ENCODE data around the gene PASK. TPM values are rescaled to one million over a fixed set of nuclear protein-coding genes. Genes with fewer than 3 reads are reported as not detected.

Gene PASK
- total RNA-seq, 1 experiment from 2014 or later: 51.6 TPM

DNA sequence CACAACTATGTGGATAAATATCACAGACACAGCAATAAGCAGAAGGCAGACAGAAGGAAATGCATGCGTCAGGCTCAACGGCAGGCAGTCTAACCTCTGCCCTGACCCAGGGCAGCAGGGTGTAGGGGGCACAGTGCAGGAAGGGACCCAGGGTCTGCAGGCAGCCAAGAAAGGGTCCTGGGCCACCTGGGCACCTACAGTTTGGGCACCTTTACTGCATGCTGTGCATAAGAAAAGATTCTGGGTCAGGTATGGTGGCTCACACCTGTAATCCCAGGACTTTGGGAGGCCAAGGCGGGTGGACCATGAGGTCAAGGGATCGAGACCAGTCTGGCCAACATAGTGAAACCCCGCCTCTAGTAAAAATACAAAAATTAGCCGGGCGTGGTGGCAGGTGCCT, 17.7 kb downstream of the PASK start:
- intact Hi-C loops (cut with micrococcal nuclease; ENCODE audit: unreplicated experiment): no loop called here
- TF ChIP-seq, protein P1, sequence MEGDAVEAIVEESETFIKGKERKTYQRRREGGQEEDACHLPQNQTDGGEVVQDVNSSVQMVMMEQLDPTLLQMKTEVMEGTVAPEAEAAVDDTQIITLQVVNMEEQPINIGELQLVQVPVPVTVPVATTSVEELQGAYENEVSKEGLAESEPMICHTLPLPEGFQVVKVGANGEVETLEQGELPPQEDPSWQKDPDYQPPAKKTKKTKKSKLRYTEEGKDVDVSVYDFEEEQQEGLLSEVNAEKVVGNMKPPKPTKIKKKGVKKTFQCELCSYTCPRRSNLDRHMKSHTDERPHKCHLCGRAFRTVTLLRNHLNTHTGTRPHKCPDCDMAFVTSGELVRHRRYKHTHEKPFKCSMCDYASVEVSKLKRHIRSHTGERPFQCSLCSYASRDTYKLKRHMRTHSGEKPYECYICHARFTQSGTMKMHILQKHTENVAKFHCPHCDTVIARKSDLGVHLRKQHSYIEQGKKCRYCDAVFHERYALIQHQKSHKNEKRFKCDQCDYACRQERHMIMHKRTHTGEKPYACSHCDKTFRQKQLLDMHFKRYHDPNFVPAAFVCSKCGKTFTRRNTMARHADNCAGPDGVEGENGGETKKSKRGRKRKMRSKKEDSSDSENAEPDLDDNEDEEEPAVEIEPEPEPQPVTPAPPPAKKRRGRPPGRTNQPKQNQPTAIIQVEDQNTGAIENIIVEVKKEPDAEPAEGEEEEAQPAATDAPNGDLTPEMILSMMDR (IDR thresholded peaks at IDR 0.05): no peak
- TF ChIP-seq SIN3A (IDR thresholded peaks at IDR 0.05; ENCODE audit: borderline replicate concordance, insufficient read depth, low read depth, low read length): no peak
- TF ChIP-seq POLR2AphosphoS5 (IDR thresholded peaks at IDR 0.05; ENCODE audit: low read depth, low read length): no peak
- TF ChIP-seq, protein P2, sequence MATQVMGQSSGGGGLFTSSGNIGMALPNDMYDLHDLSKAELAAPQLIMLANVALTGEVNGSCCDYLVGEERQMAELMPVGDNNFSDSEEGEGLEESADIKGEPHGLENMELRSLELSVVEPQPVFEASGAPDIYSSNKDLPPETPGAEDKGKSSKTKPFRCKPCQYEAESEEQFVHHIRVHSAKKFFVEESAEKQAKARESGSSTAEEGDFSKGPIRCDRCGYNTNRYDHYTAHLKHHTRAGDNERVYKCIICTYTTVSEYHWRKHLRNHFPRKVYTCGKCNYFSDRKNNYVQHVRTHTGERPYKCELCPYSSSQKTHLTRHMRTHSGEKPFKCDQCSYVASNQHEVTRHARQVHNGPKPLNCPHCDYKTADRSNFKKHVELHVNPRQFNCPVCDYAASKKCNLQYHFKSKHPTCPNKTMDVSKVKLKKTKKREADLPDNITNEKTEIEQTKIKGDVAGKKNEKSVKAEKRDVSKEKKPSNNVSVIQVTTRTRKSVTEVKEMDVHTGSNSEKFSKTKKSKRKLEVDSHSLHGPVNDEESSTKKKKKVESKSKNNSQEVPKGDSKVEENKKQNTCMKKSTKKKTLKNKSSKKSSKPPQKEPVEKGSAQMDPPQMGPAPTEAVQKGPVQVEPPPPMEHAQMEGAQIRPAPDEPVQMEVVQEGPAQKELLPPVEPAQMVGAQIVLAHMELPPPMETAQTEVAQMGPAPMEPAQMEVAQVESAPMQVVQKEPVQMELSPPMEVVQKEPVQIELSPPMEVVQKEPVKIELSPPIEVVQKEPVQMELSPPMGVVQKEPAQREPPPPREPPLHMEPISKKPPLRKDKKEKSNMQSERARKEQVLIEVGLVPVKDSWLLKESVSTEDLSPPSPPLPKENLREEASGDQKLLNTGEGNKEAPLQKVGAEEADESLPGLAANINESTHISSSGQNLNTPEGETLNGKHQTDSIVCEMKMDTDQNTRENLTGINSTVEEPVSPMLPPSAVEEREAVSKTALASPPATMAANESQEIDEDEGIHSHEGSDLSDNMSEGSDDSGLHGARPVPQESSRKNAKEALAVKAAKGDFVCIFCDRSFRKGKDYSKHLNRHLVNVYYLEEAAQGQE (IDR thresholded peaks at IDR 0.05; ENCODE audit: insufficient read depth in 1 of 2, low read depth in 2 of 2, low read length in 1 of 2): no peak
- no peak for TF ChIP-seq TCF7L2 (IDR thresholded peaks at IDR 0.05; ENCODE audit: low read depth, low read length)
- in situ Hi-C loops (cut with HindIII; ENCODE audit: low pct_unique_long_range_greater_than_20kb, low sequenced_read_pairs): no loop called here
- H3K4me1 ChIP-seq (ENCODE audit: control insufficient read depth, insufficient read depth, low read length): no peaks in the 10 kb centered on the region
- no peak for DNase-seq (ENCODE audit: low read depth, low spot score)
- no peak for ATAC-seq
- no peak overlapping the region for H3K27ac ChIP-seq (ENCODE audit: low read length)
- no peaks in the 10 kb centered on the region; the same call in 1 of the 2 replicates for H3K36me3 ChIP-seq (ENCODE audit: control insufficient read depth, insufficient read depth, low read length)
- CTCF ChIA-PET: no interaction called here
- POLR2A ChIA-PET: interaction anchor here (0.6 kb wide), 1 partner anchor 203 kb away, joined by 4 read pairs; no protein-coding TSS in a partner anchor
- H3K27me3 ChIP-seq (ENCODE audit: control insufficient read depth, insufficient read depth, low read length): no peaks in the 10 kb centered on the region
- H3K4me3 ChIP-seq (ENCODE audit: low read depth in 2 of 2, low read length in 2 of 2): no peak overlapping the region
- H3K9me3 ChIP-seq (ENCODE audit: control insufficient read depth, insufficient read depth, low read depth, low read length): no peaks in the 10 kb centered on the region
- BruUV-seq (replicated peaks): no TSS peak

DNA sequence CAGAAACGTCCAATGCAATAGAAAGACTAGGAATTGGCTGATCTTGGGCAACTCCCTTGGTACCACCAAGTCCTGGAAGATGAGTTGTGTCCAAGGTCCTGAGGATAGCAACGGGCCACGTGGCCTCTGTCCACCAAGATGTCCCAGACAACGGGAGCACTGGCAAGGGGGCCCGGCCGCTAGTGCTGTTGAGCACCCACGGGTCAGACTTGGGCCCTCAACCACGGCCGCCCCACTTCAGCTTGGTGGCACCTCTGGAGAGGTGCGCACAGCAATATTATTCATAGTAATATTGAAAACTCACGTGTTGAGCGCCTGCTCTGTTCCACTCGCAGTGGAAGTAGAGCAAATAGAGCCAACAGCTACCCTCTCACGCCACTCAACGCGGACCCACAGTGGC, 19.0 kb downstream of the PASK start:
- no peak overlapping the region for H3K4me3 ChIP-seq (ENCODE audit: low read depth in 2 of 2, low read length in 2 of 2)
- no peaks in the 10 kb centered on the region; the same call in 1 of the 2 replicates for H3K36me3 ChIP-seq (ENCODE audit: control insufficient read depth, insufficient read depth, low read length)
- intact Hi-C loops (cut with micrococcal nuclease; ENCODE audit: unreplicated experiment): no loop called here
- H3K9me3 ChIP-seq (ENCODE audit: control insufficient read depth, insufficient read depth, low read depth, low read length): no peaks in the 10 kb centered on the region
- no TSS peak for BruUV-seq (replicated peaks)
- H3K27me3 ChIP-seq (ENCODE audit: control insufficient read depth, insufficient read depth, low read length): no peaks in the 10 kb centered on the region
- no peak overlapping the region for H3K27ac ChIP-seq (ENCODE audit: low read length)
- POLR2A ChIA-PET: no interaction called here
- ATAC-seq (no peak), DNase-seq (ENCODE audit: low read depth, low spot score) (no peak)
- no peaks in the 10 kb centered on the region for H3K4me1 ChIP-seq (ENCODE audit: control insufficient read depth, insufficient read depth, low read length)
- TF ChIP-seq, protein P1 (IDR thresholded peaks at IDR 0.05): no peak
- TF ChIP-seq, protein P2 (IDR thresholded peaks at IDR 0.05; ENCODE audit: insufficient read depth in 1 of 2, low read depth in 2 of 2, low read length in 1 of 2): no peak
- TF ChIP-seq SIN3A (IDR thresholded peaks at IDR 0.05; ENCODE audit: borderline replicate concordance, insufficient read depth, low read depth, low read length) (no peak), POLR2AphosphoS5 (IDR thresholded peaks at IDR 0.05; ENCODE audit: low read depth, low read length) (no peak), TCF7L2 (IDR thresholded peaks at IDR 0.05; ENCODE audit: low read depth, low read length) (no peak)
- CTCF ChIA-PET: no interaction called here
- in situ Hi-C loops (cut with HindIII; ENCODE audit: low pct_unique_long_range_greater_than_20kb, low sequenced_read_pairs): no loop called here
